ENCODE data around the gene SYNDIG1L.

The SYNDIG1L gene

GRCh38 chr14:74358176-74358829, 67.7 kb downstream of the SYNDIG1L start:
- DNase-seq (ENCODE audit: low spot score): peak; percentile 24

- no peak for DNase-seq (ENCODE audit: low spot score)
Measured at GRCh38 chr14:74357585-74357984, 68.4 kb downstream of the SYNDIG1L start.

GRCh38 chr14:74356892-74357575, 69.0 kb downstream of the SYNDIG1L start:
- peak; percentile 21 for DNase-seq (ENCODE audit: low spot score)
